Stimulated activated naive CD8-positive, alpha-beta T cell treated with anti-CD3 and anti-CD28 coated beads, Interleukin-15, Interleukin-2, amounts not matched to agents 100 U/mL and 50 U/mL, for 24 hours (primary cell): ENCODE measurements around the gene TMEM238.
A peak's percentile ranks its signal among the peaks of the same experiment; 100 is the strongest.
"Not testable (repeated sequence)": the region's sequence is repeated elsewhere in the genome, so short reads cannot be mapped to it uniquely, and the experiment has no call there.

Source experiments
- ATAC-seq: fragments of 150-1000 bp; cut with Tn5 transposase; one replicate; pipeline ENCODE4 v1.10.0; 2021
- DNase-seq: peaks from one replicate; pipeline ENCODE4 v3.0.0; 2021

TMEM238 gene

GRCh38 chr19:55339889-55340783, 44.0 kb downstream of the TMEM238 start:
- ATAC-seq (no peak), DNase-seq (peak; percentile 53)

- ATAC-seq (peak; percentile 87), DNase-seq (peak; percentile 100)
Observed at GRCh38 chr19:55339105-55339888, 44.8 kb downstream of the TMEM238 start, which contains the start of gene KMT5C. KMT5C (plus strand) TSS chr19:55339876; CDS start chr19:55341937, 2,061 bp downstream.

GRCh38 chr19:55336101-55336500, 48.0 kb downstream of the TMEM238 start:
- ATAC-seq (no peak), DNase-seq (no peak)

- DNase-seq: no peak
- ATAC-seq: no peak
Observed at GRCh38 chr19:55333870-55334269, 50.2 kb downstream of the TMEM238 start.

- not testable (repeated sequence) for ATAC-seq, DNase-seq
Observed at GRCh38 chr19:55329791-55330190, 54.3 kb downstream of the TMEM238 start.
